Measurements from ENCODE around the gene STRBP. TPM values are rescaled to one million over a fixed set of nuclear protein-coding genes. Genes with fewer than 3 reads are reported as not detected.

The STRBP gene
- total and polyA plus RNA-seq, 2 of the 8 experiments (the other 6 are each of a cell fraction or from before 2014, with no cell fraction given): 29.7 to 105 TPM

GRCh38 chr9:123235448-123235847 lies 32.9 kb downstream of the STRBP start:
- Histone ChIP-seq H2BK15ac (ENCODE audit: low read length) (no peak overlapping the region), H3K23me2 (ENCODE audit: low read depth, low read length) (no peaks in the 10 kb centered on the region; the same call in 1 of the 2 replicates), H3K18ac (ENCODE audit: extremely low read depth, low read length) (no peak overlapping the region), H3K56ac (replicated peaks; ENCODE audit: insufficient read length, low read depth, low read length) (no peak overlapping the region), H3K79me2 (ENCODE audit: control insufficient read depth in 1 of 2, insufficient read depth in 2 of 2, low read length in 2 of 2) (peaks cover 0 to 79% of the 10 kb centered on the region in 2 experiments; a peak in 2 of 4 replicates), H3K4ac (replicated peaks; ENCODE audit: insufficient read length, low read depth, low read length) (no peak overlapping the region), H2BK20ac (ENCODE audit: low read length) (no peak overlapping the region), H3K9me3 (ENCODE audit: insufficient read depth in 2 of 2, low read depth in 1 of 2, low read length in 1 of 2) (no peaks in the 10 kb centered on the region), H3K79me1 (ENCODE audit: low read depth, low read length) (no peaks in the 10 kb centered on the region; the same call in 1 of the 2 replicates), H3K23ac (ENCODE audit: insufficient read length) (no peak overlapping the region), H4K8ac (ENCODE audit: extremely low read depth, insufficient read depth, low read length) (no peak overlapping the region), H3K27me3 (replicated peaks in 1 of 4; ENCODE audit: control insufficient read depth in 3 of 4, extremely low read depth in 1 of 4, insufficient read depth in 3 of 4, low read length in 3 of 4) (no peaks in the 10 kb centered on the region), H3K4me1 (replicated peaks in 1 of 4; ENCODE audit: control insufficient read depth in 3 of 4, insufficient read depth in 4 of 4, low read length in 3 of 4) (peaks cover 0 to 5% (median 1%) of the 10 kb centered on the region in 4 experiments; a peak in 3 of 7 replicates), H2AK5ac (ENCODE audit: low read depth, low read length) (no peak overlapping the region), H4K91ac (replicated peaks; ENCODE audit: insufficient read length, low read length) (no peak overlapping the region), H2BK120ac (replicated peaks; ENCODE audit: low read depth, low read length) (no peak overlapping the region), H3K4me3 (ENCODE audit: extremely low read depth in 1 of 4, insufficient read depth in 2 of 4, low read depth in 3 of 4, low read length in 4 of 4) (no peak overlapping the region), H2AFZ (ENCODE audit: low read length) (no peak overlapping the region), H3K4me2 (ENCODE audit: insufficient read depth in 1 of 2, low read depth in 2 of 2, low read length in 2 of 2) (no peak overlapping the region), H3K36me3 (ENCODE audit: control insufficient read depth in 2 of 4, insufficient read depth in 4 of 4, low read length in 3 of 4) (no peaks in the 10 kb centered on the region; a peak in 1 of 8 replicates), H4K20me1 (replicated peaks in 1 of 2; ENCODE audit: control insufficient read depth in 1 of 2, insufficient read depth in 2 of 2, low read length in 2 of 2) (peaks cover 13% of the 10 kb centered on the region in 2 experiments), H2BK5ac (ENCODE audit: low read depth, low read length) (no peak overlapping the region), H2BK12ac (ENCODE audit: low read depth, low read length) (no peak overlapping the region), H3K14ac (ENCODE audit: insufficient read length) (no peak overlapping the region), H4K5ac (ENCODE audit: insufficient read length, low read depth, low read length) (no peak overlapping the region), H3K9ac (replicated peaks in 1 of 4; ENCODE audit: extremely low read depth in 1 of 4, low read depth in 3 of 4, low read length in 3 of 4) (no peak overlapping the region), H3K27ac (ENCODE audit: low read depth, low read length) (no peak overlapping the region)
- WGBS, 2 experiments (ENCODE audit: extremely low coverage in 1 of 2, insufficient coverage in 1 of 2, insufficient read length in 1 of 2, insufficient replicate concordance in 2 of 2, low coverage in 1 of 2, low lambda C conversion rate in 2 of 2, missing lambda C conversion rate in 1 of 2): 96% methylated on average over 1 of the region's 1 CpG; no CpG with 5 or more reads in 1 of the 2 experiments
- ChIA-PET POLR2A (ENCODE audit: partially characterized antibody) (interaction anchor here (1.1 kb wide), 1 partner anchor 10 kb away, joined by 4 read pairs; no protein-coding TSS in a partner anchor), CTCF (ENCODE audit: partially characterized antibody) (interaction anchor here (0.5 kb wide), 1 partner anchor 83 kb away, joined by 3 read pairs; no protein-coding TSS in a partner anchor)
- FAIRE-seq (no peak), DNase-seq (ENCODE audit: low read depth in 1 of 2, low spot score in 2 of 2) (no peak)
- TF ChIP-seq RBBP5 (IDR thresholded peaks at IDR 0.05; ENCODE audit: borderline replicate concordance, low read depth, low read length): no peak
- TF ChIP-seq RAD21 (IDR thresholded peaks at IDR 0.05 in 1 of 2, conservative IDR thresholded peaks at IDR 0.05 in 1 of 2; ENCODE audit: low read depth in 2 of 2, low read length in 2 of 2): no peak
- TF ChIP-seq KDM5A (IDR thresholded peaks at IDR 0.05; ENCODE audit: low read length): no peak
- no peak for TF ChIP-seq CHD2 (IDR thresholded peaks at IDR 0.05; ENCODE audit: low read length)
- no peak for TF ChIP-seq POLR2A (IDR thresholded peaks at IDR 0.05; ENCODE audit: control extremely low read depth in 1 of 2, low read depth in 2 of 2, low read length in 2 of 2)
- no peak for TF ChIP-seq ATF3 (IDR thresholded peaks at IDR 0.05; ENCODE audit: insufficient read depth, low read depth, low read length)
- no peak for TF ChIP-seq POLR2AphosphoS5 (IDR thresholded peaks at IDR 0.05; ENCODE audit: low read depth, low read length)
- TF ChIP-seq CEBPB (IDR thresholded peaks at IDR 0.05; ENCODE audit: low read depth, low read length): no peak
- TF ChIP-seq EGR1 (IDR thresholded peaks at IDR 0.05; ENCODE audit: borderline replicate concordance, low read depth, low read length): no peak
- TF ChIP-seq RNF2 (IDR thresholded peaks at IDR 0.05; ENCODE audit: borderline replicate concordance, low read depth, low read length, missing control alignments, poor library complexity, severe bottlenecking): no peak

Data from H1 (cell line).